Measurements from ENCODE around the gene FAM83C.

GRCh38 chr20:35286077-35286898, 5.9 kb downstream of the FAM83C start:
- TF ChIP-seq CTCF (IDR thresholded peaks at IDR 0.05) (no peak), POLR2A (IDR thresholded peaks at IDR 0.05) (no peak)

All from suprapubic skin (tissue), 3 donors.